OCI-LY3 (cell line): ENCODE measurements around the gene CUX1.

Experiments used
- H2AFZ ChIP-seq: fragments of 200-600, 300-600 bp; shearing (Covaris generic); 2 replicates; pipeline ENCODE4 v1.6.0; 2014; ENCODE audit warnings: antibody characterized with exemption, low read depth, low read length
- H3K27ac ChIP-seq: fragments of 200-600, 300-600 bp; sonication (generic); 2 replicates; pipeline ENCODE4 v1.5.1; 2014; ENCODE audit warnings: mild to moderate bottlenecking, low read length, moderate library complexity, mixed read lengths
- H3K27me3 ChIP-seq: fragments of 200-600, 300-600 bp; sonication (generic); 2 replicates; pipeline ENCODE4 v1.6.1; 2014; ENCODE audit warnings: low read depth, low read length, mixed read lengths
- H3K36me3 ChIP-seq: fragments of 200-600, 300-600 bp; sonication (generic); replicated peaks from 2 replicates; pipeline ENCODE3; 2014; ENCODE audit warnings: low read depth, low read length, mixed read lengths
- H3K4me1 ChIP-seq: fragments of 300-600, 200-600 bp; sonication (generic); 2 replicates; pipeline ENCODE4 v1.6.1; 2014; ENCODE audit warnings: low read length, mixed read lengths
- H3K4me2 ChIP-seq: fragments of 200-600, 300-600 bp; sonication (generic); 2 replicates; pipeline ENCODE4 v1.6.1; 2014; ENCODE audit warnings: low read length, mixed read lengths
- H3K4me3 ChIP-seq: fragments of 300-600, 200-600 bp; sonication (generic); 2 replicates; pipeline ENCODE4 v1.5.1; 2014; ENCODE audit warnings: antibody characterized with exemption, mild to moderate bottlenecking, low read length, moderate library complexity
- H3K79me2 ChIP-seq: fragments of 300-600, 200-600 bp; shearing (Covaris generic); 2 replicates; pipeline ENCODE4 v1.6.1; 2014; ENCODE audit warnings: mild to moderate bottlenecking, low read length, mixed read lengths
- H3K9ac ChIP-seq: fragments of 300-600, 200-600 bp; shearing (Covaris generic); 2 replicates; pipeline ENCODE4 v1.6.0; 2014; ENCODE audit warnings: mild to moderate bottlenecking, low read length, moderate library complexity
- H3K9me3 ChIP-seq: fragments of 200-600, 300-600 bp; shearing (Covaris generic); 2 replicates; pipeline ENCODE4 v1.6.1; 2014; ENCODE audit warnings: low read length, mixed read lengths; ENCODE audit not compliant: insufficient read depth
- H4K20me1 ChIP-seq: fragments of 200-600, 300-600 bp; sonication (generic); 2 replicates; pipeline ENCODE4 v1.6.1; 2016; ENCODE audit warnings: low read length, mixed read lengths; ENCODE audit not compliant: insufficient read depth
- CTCF ChIP-seq: fragments of 200-600, 300-600 bp; sonication (generic); IDR thresholded peaks from 2 replicates; pipeline ENCODE4 v1.5.1; 2014; ENCODE audit warnings: antibody characterized with exemption, low read length, low read depth
- EZH2phosphoT487 ChIP-seq: fragments of 200-600 bp; shearing (Covaris generic); IDR thresholded peaks from 2 replicates; pipeline ENCODE4 v1.6.1; 2018; ENCODE audit warnings: antibody characterized with exemption, mixed run types, low read depth

CUX1 gene

GRCh38 chr7:101936611-101937231 is 119.3 kb downstream of the CUX1 start:
- H2AFZ ChIP-seq: no peak overlapping the region

GRCh38 chr7:101937717-101938514 is 120.5 kb downstream of the CUX1 start:
- Histone ChIP-seq H2AFZ (no peak overlapping the region), H3K27me3 (no peaks in the 10 kb centered on the region; the same call in 1 of the 2 replicates), H3K9ac (no peak overlapping the region), H3K79me2 (peaks cover 48% of the 10 kb centered on the region), H3K4me1 (peaks cover 77% of the 10 kb centered on the region), H3K27ac (no peak overlapping the region), H3K4me2 (no peak overlapping the region), H4K20me1 (peaks cover 64% of the 10 kb centered on the region), H3K4me3 (no peak overlapping the region), H3K36me3 (peaks cover 7% of the 10 kb centered on the region), H3K9me3 (0 out of 2 replicates have a peak, but pooled peaks cover 3% of the 10 kb centered on the region)
- TF ChIP-seq EZH2phosphoT487: no peak
- TF ChIP-seq CTCF: no peak

More at GRCh38 chr7:101936611-101937231, 119.3 kb downstream of the CUX1 start:
- Histone ChIP-seq H4K20me1 (peaks cover 65% of the 10 kb centered on the region), H3K79me2 (peaks cover 53% of the 10 kb centered on the region), H3K9ac (peak overlapping the region; percentile 55), H3K27ac (no peak overlapping the region; the same call in 1 of the 2 replicates), H3K9me3 (0 out of 2 replicates have a peak, but pooled peaks cover 3% of the 10 kb centered on the region), H3K4me1 (peaks cover 76% of the 10 kb centered on the region), H3K4me3 (peak overlapping the region; percentile 76), H3K4me2 (peak overlapping the region; percentile 95), H3K27me3 (no peaks in the 10 kb centered on the region; the same call in 1 of the 2 replicates), H3K36me3 (peaks cover 7% of the 10 kb centered on the region)
- TF ChIP-seq CTCF (no peak), EZH2phosphoT487 (no peak)

- Histone ChIP-seq H3K27ac (no peak overlapping the region), H3K9me3 (0 out of 2 replicates have a peak, but pooled peaks cover 3% of the 10 kb centered on the region), H4K20me1 (peaks cover 59% of the 10 kb centered on the region), H3K4me3 (no peak overlapping the region), H3K36me3 (peaks cover 7% of the 10 kb centered on the region), H2AFZ (no peak overlapping the region), H3K4me2 (0 out of 2 replicates have a peak overlapping the region, but pooled peaks have one; percentile 25), H3K4me1 (peaks cover 64% of the 10 kb centered on the region), H3K27me3 (no peaks in the 10 kb centered on the region; the same call in 1 of the 2 replicates), H3K79me2 (peaks cover 49% of the 10 kb centered on the region), H3K9ac (no peak overlapping the region)
- TF ChIP-seq CTCF (no peak), EZH2phosphoT487 (no peak)
Observed at GRCh38 chr7:101939136-101939695, 121.8 kb downstream of the CUX1 start.

- H3K4me3 ChIP-seq: no peak overlapping the region
- peaks cover 7% of the 10 kb centered on the region for H3K36me3 ChIP-seq
- no peak overlapping the region for H3K27ac ChIP-seq
- H3K27me3 ChIP-seq: no peaks in the 10 kb centered on the region
- peak overlapping the region; percentile 51; the same call in 1 of the 2 replicates for H3K4me2 ChIP-seq
- peaks cover 48% of the 10 kb centered on the region for H3K79me2 ChIP-seq
- no peak overlapping the region for H2AFZ ChIP-seq
- peaks cover 62% of the 10 kb centered on the region for H4K20me1 ChIP-seq
- no peak overlapping the region for H3K9ac ChIP-seq
- peaks cover 55% of the 10 kb centered on the region for H3K4me1 ChIP-seq
- 0 out of 2 replicates have a peak, but pooled peaks cover 3% of the 10 kb centered on the region for H3K9me3 ChIP-seq
- TF ChIP-seq CTCF (no peak), EZH2phosphoT487 (no peak)
Observed at GRCh38 chr7:101940151-101940550, 122.7 kb downstream of the CUX1 start.
